H1 (cell line): ENCODE measurements around the gene DDX55. TPM values are rescaled to one million over a fixed set of nuclear protein-coding genes. Genes with fewer than 3 reads are reported as not detected.

ENCODE experiments used
- CTCF ChIA-PET: fragments of 300-600 bp; sonication (Branson Sonifier 250); formaldehyde crosslinking; loops from one replicate; lab custom pipeline; 2021; ENCODE audit not compliant: partially characterized antibody; lab: Charles Lee
- POLR2A ChIA-PET: fragments of 300-600 bp; sonication (Branson Sonifier 250); formaldehyde crosslinking; loops from one replicate; lab custom pipeline; 2021; ENCODE audit warnings: inconsistent platforms; ENCODE audit not compliant: partially characterized antibody; lab: Charles Lee
- DNase-seq, 2 experiments: peaks; one replicate each; pipeline versions ENCODE4 v3.0.0 to v3.0.0-alpha.2; 2010 to 2022; ENCODE audit warnings: low spot score in 2 of 2, low read depth in 1 of 2, mixed read lengths in 1 of 2
- FAIRE-seq: peaks from 2 replicates; lab custom pipeline; 2011; peaks lifted over from hg19 to GRCh38; lab: Jason Lieb, UNC
- H2AFZ ChIP-seq: 2 replicates; pipeline ENCODE4 v1.8.1; 2012; ENCODE audit warnings: low read length, inconsistent platforms
- H2AK5ac ChIP-seq: 2 replicates; pipeline ENCODE4 v1.6.1; 2013; ENCODE audit warnings: low read depth, low read length
- H2BK120ac ChIP-seq: replicated peaks from 2 replicates; pipeline ENCODE3; 2013; ENCODE audit warnings: low read depth, low read length, inconsistent platforms
- H2BK12ac ChIP-seq: 2 replicates; pipeline ENCODE4 v1.6.1; 2013; ENCODE audit warnings: low read depth, low read length
- H2BK15ac ChIP-seq: 2 replicates; pipeline ENCODE4 v1.6.1; 2013; ENCODE audit warnings: low read length
- H2BK20ac ChIP-seq: 2 replicates; pipeline ENCODE4 v1.6.1; 2013; ENCODE audit warnings: low read length
- H2BK5ac ChIP-seq: 2 replicates; pipeline ENCODE4 v1.6.1; 2013; ENCODE audit warnings: low read depth, low read length
- H3K14ac ChIP-seq: 2 replicates; pipeline ENCODE4 v1.6.1; 2013; ENCODE audit warnings: inconsistent platforms; ENCODE audit not compliant: insufficient read length
- H3K18ac ChIP-seq: 2 replicates; pipeline ENCODE4 v1.6.1; 2013; ENCODE audit warnings: low read length; ENCODE audit errors: extremely low read depth
- H3K23ac ChIP-seq: 2 replicates; pipeline ENCODE4 v1.6.1; 2013; ENCODE audit warnings: inconsistent platforms; ENCODE audit not compliant: insufficient read length
- H3K23me2 ChIP-seq: 2 replicates; pipeline ENCODE4 v1.6.1; 2013; ENCODE audit warnings: low read depth, low read length
- H3K27ac ChIP-seq: 2 replicates; pipeline ENCODE4 v1.6.1; 2011; ENCODE audit warnings: low read depth, low read length, inconsistent platforms
- H3K27me3 ChIP-seq, 4 experiments: replicated peaks in 1 of 4; 1 replicate in 1 of 4; 2 replicates in 3 of 4; pipeline versions ENCODE4 v1.6.1 to v1.8.1; 2011 to 2013; ENCODE audit warnings: low read length in 3 of 4, mild to moderate bottlenecking in 3 of 4, inconsistent platforms in 2 of 4, mixed read lengths in 2 of 4, moderate library complexity in 1 of 4; ENCODE audit not compliant: control insufficient read depth in 3 of 4, insufficient read depth in 3 of 4; ENCODE audit errors: extremely low read depth in 1 of 4
- H3K36me3 ChIP-seq, 4 experiments: 2 replicates each; pipeline versions ENCODE4 v1.6.1 to v1.8.1; 2011 to 2013; ENCODE audit warnings: mild to moderate bottlenecking in 4 of 4, low read length in 3 of 4, moderate library complexity in 2 of 4, control low read depth in 1 of 4, inconsistent platforms in 1 of 4; ENCODE audit not compliant: insufficient read depth in 4 of 4, control insufficient read depth in 2 of 4
- H3K4ac ChIP-seq: replicated peaks from 2 replicates; pipeline ENCODE3; 2013; ENCODE audit warnings: low read length, low read depth, mixed read lengths, inconsistent platforms; ENCODE audit not compliant: insufficient read length
- H3K4me1 ChIP-seq, 4 experiments: replicated peaks in 1 of 4; 1 replicate in 1 of 4; 2 replicates in 3 of 4; pipeline versions ENCODE4 v1.6.1 to v1.8.1; 2011 to 2013; ENCODE audit warnings: low read length in 3 of 4, inconsistent platforms in 2 of 4, mixed read lengths in 1 of 4; ENCODE audit not compliant: insufficient read depth in 4 of 4, control insufficient read depth in 3 of 4
- H3K4me2 ChIP-seq, 2 experiments: 2 replicates each; pipeline versions ENCODE4 v1.6.1 to v1.8.1; 2011 to 2013; ENCODE audit warnings: low read depth in 2 of 2, low read length in 2 of 2, control low read depth in 1 of 2, inconsistent platforms in 1 of 2, mild to moderate bottlenecking in 1 of 2; ENCODE audit not compliant: insufficient read depth in 1 of 2
- H3K4me3 ChIP-seq, 4 experiments: fragments of 200-600, 300-600 bp in 1 of 4; sonication (generic), shearing (Covaris generic), sonication (Bioruptor Twin) in 1 of 4; 2 replicates each; pipeline versions ENCODE4 v1.5.1 to v1.8.1; 2011 to 2016; ENCODE audit warnings: low read length in 4 of 4, low read depth in 3 of 4, control low read depth in 2 of 4, inconsistent platforms in 2 of 4, mild to moderate bottlenecking in 2 of 4, mixed read lengths in 1 of 4, moderate library complexity in 1 of 4; ENCODE audit not compliant: insufficient read depth in 2 of 4; ENCODE audit errors: extremely low read depth in 1 of 4
- H3K56ac ChIP-seq: replicated peaks from 2 replicates; pipeline ENCODE3; 2013; ENCODE audit warnings: low read depth, mild to moderate bottlenecking, mixed read lengths, low read length, inconsistent platforms; ENCODE audit not compliant: insufficient read length
- H3K79me1 ChIP-seq: 2 replicates; pipeline ENCODE4 v1.6.1; 2013; ENCODE audit warnings: low read depth, low read length, control low read depth
- H3K79me2 ChIP-seq, 2 experiments: 2 replicates each; pipeline versions ENCODE4 v1.6.1 to v1.8.1; 2012 to 2013; ENCODE audit warnings: low read length in 2 of 2, mild to moderate bottlenecking in 2 of 2, inconsistent platforms in 1 of 2; ENCODE audit not compliant: insufficient read depth in 2 of 2, control insufficient read depth in 1 of 2
- H3K9ac ChIP-seq, 4 experiments: replicated peaks in 1 of 4; 1 replicate in 1 of 4; 2 replicates in 3 of 4; pipeline versions ENCODE4 v1.6.1 to v1.8.1; 2011 to 2013; ENCODE audit warnings: low read depth in 3 of 4, low read length in 3 of 4, control low read depth in 2 of 4, mild to moderate bottlenecking in 2 of 4, moderate library complexity in 2 of 4, inconsistent platforms in 1 of 4; ENCODE audit errors: extremely low read depth in 1 of 4
- H3K9me3 ChIP-seq, 2 experiments: 2 replicates each; pipeline versions ENCODE4 v1.6.1 to v1.8.1; 2012 to 2013; ENCODE audit warnings: mild to moderate bottlenecking in 2 of 2, moderate library complexity in 2 of 2, control low read depth in 1 of 2, inconsistent platforms in 1 of 2, low read depth in 1 of 2, low read length in 1 of 2, mixed read lengths in 1 of 2; ENCODE audit not compliant: insufficient read depth in 2 of 2
- H4K20me1 ChIP-seq, 2 experiments: replicated peaks in 1 of 2; 2 replicates each; pipeline versions ENCODE3 to v1.8.1; 2011 to 2013; ENCODE audit warnings: inconsistent platforms in 2 of 2, low read length in 2 of 2, mild to moderate bottlenecking in 1 of 2; ENCODE audit not compliant: insufficient read depth in 2 of 2, control insufficient read depth in 1 of 2
- H4K5ac ChIP-seq: 2 replicates; pipeline ENCODE4 v1.6.1; 2013; ENCODE audit warnings: low read length, low read depth, mixed read lengths, inconsistent platforms; ENCODE audit not compliant: insufficient read length
- H4K8ac ChIP-seq: 2 replicates; pipeline ENCODE4 v1.8.0; 2013; ENCODE audit warnings: mild to moderate bottlenecking, moderate library complexity, low read length, inconsistent platforms; ENCODE audit not compliant: insufficient read depth; ENCODE audit errors: extremely low read depth
- H4K91ac ChIP-seq: replicated peaks from 2 replicates; pipeline ENCODE3; 2013; ENCODE audit warnings: low read length, mixed read lengths, inconsistent platforms; ENCODE audit not compliant: insufficient read length
- RAD21 ChIP-seq, 2 experiments: IDR thresholded peaks in 1 of 2; conservative IDR thresholded peaks in 1 of 2; 2 replicates each; pipeline ENCODE4 v1.6.1; 2011; ENCODE audit warnings: low read depth in 2 of 2, low read length in 2 of 2, improper control_type of control experiment in 1 of 2, inconsistent platforms in 1 of 2, mild to moderate bottlenecking in 1 of 2, moderate library complexity in 1 of 2
- SP2 ChIP-seq: IDR thresholded peaks from 2 replicates; pipeline ENCODE4 v1.6.1; 2012; ENCODE audit warnings: mild to moderate bottlenecking, low read length, inconsistent platforms
- ZNF274 ChIP-seq: IDR thresholded peaks from 2 replicates; pipeline ENCODE4 v1.7.0; 2012; ENCODE audit warnings: low read length, borderline replicate concordance; ENCODE audit errors: extremely low read depth
- WGBS, 2 experiments: shearing (Covaris generic) in 1 of 2; methylation state at CpG; one replicate each; pipeline versions ENCODE4 v1.1.6 to v1.1.7; 2013 to 2015; ENCODE audit warnings: low lambda C conversion rate in 2 of 2, mixed read lengths in 2 of 2, inconsistent platforms in 1 of 2, low coverage in 1 of 2, missing lambda C conversion rate in 1 of 2; ENCODE audit not compliant: insufficient replicate concordance in 2 of 2, insufficient coverage in 1 of 2, insufficient read length in 1 of 2; ENCODE audit errors: extremely low coverage in 1 of 2, missing lambda C conversion rate in 1 of 2; 5-methylcytosine and 5-hydroxymethylcytosine counted together
- polyA plus RNA-seq, 7 experiments: library from polyadenylated mRNA; depleted of rRNA in 3 of 7; stranded (reverse) in 5 of 7; unstranded in 2 of 7; fragments of >200 nt in 5 of 7; fragments of 200-250 nt in 2 of 7; gene quantifications; 1 replicate in 5 of 7; 2 replicates in 1 of 7; 4 replicates in 1 of 7; pipeline versions ENCODE4 v1.2.1 to v1.2.3, GENCODE V29; 2011 to 2013; ENCODE audit warnings: missing spikeins in 2 of 7, mixed read lengths in 2 of 7
- total RNA-seq: library from RNA; stranded (reverse); fragmentation: NEBNext Ultra II Directional; extraction: Animal tissue kit (Norgen Biotek cat#: 25700); gene quantifications from 2 replicates; pipeline ENCODE4 v1.2.1, GENCODE V29; 2021

The DDX55 gene
- total and polyA plus RNA-seq, 2 of the 8 experiments (the other 6 are each of a cell fraction or from before 2014, with no cell fraction given) = 25.8 to 37.7 TPM

DNA sequence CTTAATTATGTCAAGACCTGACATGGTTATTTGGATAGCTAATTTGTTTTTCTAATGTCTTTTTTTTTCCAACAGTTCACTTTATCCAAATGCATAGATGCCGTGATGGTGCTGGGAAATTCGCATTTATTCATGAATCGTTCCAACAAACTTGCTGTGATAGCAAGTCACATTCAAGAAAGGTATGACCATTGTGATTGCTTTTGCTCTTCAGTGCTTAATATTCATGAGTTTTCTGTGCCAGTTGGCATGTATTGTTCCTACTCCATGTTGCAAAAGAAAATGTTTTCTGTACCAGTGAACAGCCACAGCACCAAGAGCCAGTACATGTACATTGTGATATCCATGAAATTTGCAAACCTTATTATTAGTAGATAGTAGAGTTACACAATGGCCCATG, 43.5 kb downstream of the DDX55 start:
- WGBS, 2 experiments = 81% methylated on average over 3 of the region's 3 CpGs; no CpG with 5 or more reads in 1 of the 2 experiments
- TF ChIP-seq SP2 = no peak
- no peak for TF ChIP-seq ZNF274
- TF ChIP-seq RAD21 (IDR thresholded peaks at IDR 0.05 in 1 of 2, conservative IDR thresholded peaks at IDR 0.05 in 1 of 2; ENCODE audit: low read depth in 2 of 2, low read length in 2 of 2) = no peak
- no peak overlapping the region for H2BK5ac ChIP-seq
- H4K91ac ChIP-seq = no peak overlapping the region
- H3K18ac ChIP-seq = no peak overlapping the region
- no peak overlapping the region for H2BK120ac ChIP-seq
- FAIRE-seq (no peak), DNase-seq (no peak)
- no peak overlapping the region for H3K9ac ChIP-seq
- peaks cover 0 to 2% of the 10 kb centered on the region in 2 experiments for H4K20me1 ChIP-seq
- H3K79me2 ChIP-seq = no peaks in the 10 kb centered on the region
- POLR2A ChIA-PET = interaction anchor here (1.1 to 2.8 kb wide), 3 partner anchors 11 to 24 kb away, joined by 3 to 8 read pairs (median 5); no protein-coding TSS in a partner anchor
- no peak overlapping the region for H3K27ac ChIP-seq
- no peak overlapping the region for H3K56ac ChIP-seq
- H3K14ac ChIP-seq = no peak overlapping the region
- H3K4me1 ChIP-seq = no peaks in the 10 kb centered on the region
- no peak overlapping the region for H3K23ac ChIP-seq
- H2BK12ac ChIP-seq = no peak overlapping the region
- no peak overlapping the region for H2BK20ac ChIP-seq
- no peak overlapping the region for H2BK15ac ChIP-seq
- CTCF ChIA-PET = interaction anchor here (0.6 to 1.3 kb wide), 5 partner anchors 12 to 126 kb away, joined by 3 to 4 read pairs (median 3); no protein-coding TSS in a partner anchor
- no peaks in the 10 kb centered on the region for H3K23me2 ChIP-seq
- no peak overlapping the region for H3K4ac ChIP-seq
- H4K5ac ChIP-seq = no peak overlapping the region
- no peak overlapping the region for H4K8ac ChIP-seq
- no peak overlapping the region for H3K4me3 ChIP-seq
- H3K27me3 ChIP-seq = no peaks in the 10 kb centered on the region
- H3K79me1 ChIP-seq = peaks cover 2% of the 10 kb centered on the region
- H3K9me3 ChIP-seq = no peaks in the 10 kb centered on the region
- no peak overlapping the region for H3K4me2 ChIP-seq
- no peak overlapping the region for H2AFZ ChIP-seq
- peaks cover 5 to 28% (median 15%) of the 10 kb centered on the region in 4 experiments; a peak in 7 of 8 replicates for H3K36me3 ChIP-seq
- no peak overlapping the region for H2AK5ac ChIP-seq
